H7 (cell line): ENCODE results near the gene ERMN. TPM values are rescaled to one million over a fixed set of nuclear protein-coding genes. Genes with fewer than 3 reads are reported as not detected.
"Not testable (repeated sequence)": the region's sequence is repeated elsewhere in the genome, so short reads cannot be mapped to it uniquely, and the experiment has no call there.

Experiments
- DNase-seq: peaks from one replicate; pipeline ENCODE4 v3.0.0; 2012
- H3K27me3 ChIP-seq: 2 replicates; pipeline ENCODE4 v1.6.0; 2011; ENCODE audit warnings: mild to moderate bottlenecking, low read length; ENCODE audit not compliant: control insufficient read depth, insufficient read depth
- H3K36me3 ChIP-seq: replicated peaks from 2 replicates; pipeline ENCODE4 v1.5.1; 2011; ENCODE audit warnings: low read length; ENCODE audit not compliant: control insufficient read depth, insufficient read depth
- H3K4me3 ChIP-seq: 2 replicates; pipeline ENCODE4 v1.5.1; 2011; ENCODE audit warnings: low read depth, mild to moderate bottlenecking, control low read depth, low read length, moderate library complexity; ENCODE audit not compliant: insufficient read depth
- total RNA-seq: library from RNA; depleted of rRNA; stranded (reverse); fragments of >200 nt; shearing (Covaris generic); gene quantifications from 2 replicates; pipeline ENCODE4 v1.2.3, GENCODE V29; 2014; rRNA removed

Gene ERMN
- total RNA-seq, 1 experiment from 2014 or later = 0.31 TPM

DNA sequence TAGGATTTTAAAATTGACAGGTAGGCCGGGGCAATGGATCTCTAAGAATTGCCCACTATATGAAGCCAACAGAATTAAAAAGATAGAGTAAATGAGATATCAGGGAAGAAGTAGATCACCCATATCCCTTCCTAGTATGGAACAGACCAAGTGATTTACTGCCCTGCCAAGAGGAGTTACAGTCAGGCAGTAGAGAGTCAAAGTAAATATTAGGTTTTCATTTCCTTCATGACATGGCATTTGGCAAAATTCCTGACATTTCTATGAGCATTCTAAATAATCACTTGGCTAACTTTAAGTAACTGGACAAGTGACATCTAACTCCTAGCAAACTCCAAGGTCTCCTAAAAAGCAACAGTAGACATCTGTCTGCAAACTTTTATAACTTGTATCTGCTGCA is 34.6 kb downstream of the ERMN start:
- DNase-seq = no peak
- H3K36me3 ChIP-seq = no peaks in the 10 kb centered on the region
- no peaks in the 10 kb centered on the region for H3K27me3 ChIP-seq
- H3K4me3 ChIP-seq = no peak overlapping the region

DNA sequence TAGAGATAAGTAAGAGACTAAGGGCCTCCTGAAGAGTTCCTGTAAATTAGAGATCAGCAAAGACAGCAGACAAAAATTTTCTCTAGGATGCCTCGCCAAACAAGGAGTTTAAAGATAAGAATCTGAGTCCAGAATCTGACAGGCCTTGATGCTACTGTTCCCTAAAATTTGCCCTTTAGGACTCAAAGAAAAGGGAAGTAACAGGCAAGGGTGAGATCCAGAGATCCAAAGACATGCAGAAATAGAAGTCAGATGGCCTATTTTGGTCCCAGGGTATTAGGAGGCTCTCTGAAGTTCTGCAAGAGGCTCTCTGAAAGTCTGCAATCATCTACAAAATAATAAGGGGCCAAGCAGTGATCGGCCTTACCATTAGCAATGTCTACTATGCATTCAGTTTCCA is 35.1 kb downstream of the ERMN start:
- no peaks in the 10 kb centered on the region for H3K27me3 ChIP-seq
- H3K36me3 ChIP-seq = no peaks in the 10 kb centered on the region
- H3K4me3 ChIP-seq = no peak overlapping the region
- DNase-seq = no peak

DNA sequence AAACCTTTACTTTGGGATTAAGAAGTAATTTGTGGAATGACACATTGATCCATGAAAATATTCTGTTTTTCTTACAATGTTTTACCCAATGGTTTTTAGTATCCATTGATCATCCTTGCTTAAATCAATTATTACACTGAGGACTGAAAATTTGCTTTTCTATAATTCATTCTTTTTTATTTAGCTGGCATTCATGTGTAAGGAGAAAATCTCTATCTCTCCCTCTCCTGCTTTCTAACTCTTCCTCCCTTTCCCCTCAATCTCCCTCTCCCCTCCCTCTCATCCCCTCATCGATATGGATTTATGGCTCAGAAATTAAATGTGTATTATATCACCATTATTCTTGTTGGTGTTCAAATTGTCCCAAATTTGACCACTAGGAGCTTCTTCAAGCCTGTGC is 38.5 kb downstream of the ERMN start:
- Histone ChIP-seq H3K4me3 (no peak overlapping the region), H3K36me3 (no peaks in the 10 kb centered on the region), H3K27me3 (no peaks in the 10 kb centered on the region)
- no peak for DNase-seq

DNA sequence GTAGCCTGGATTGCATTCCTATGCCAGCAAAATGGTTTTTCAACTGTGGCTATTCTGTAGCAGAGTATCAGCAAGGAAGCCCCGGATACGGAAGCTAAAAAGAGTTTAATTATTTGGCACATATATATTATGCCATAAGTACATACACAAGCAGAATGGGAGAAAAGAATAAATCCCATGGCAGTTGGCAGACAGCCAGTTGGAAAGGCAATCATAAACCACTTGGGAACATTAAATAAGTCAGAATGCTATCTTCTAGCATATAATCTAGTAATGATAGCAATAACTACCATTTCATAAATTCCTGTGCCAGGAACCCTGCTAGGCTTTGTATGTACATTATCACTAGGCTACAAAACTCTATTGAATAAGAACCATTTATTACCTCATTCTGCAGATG is 42.2 kb downstream of the ERMN start:
- Histone ChIP-seq H3K36me3 (no peaks in the 10 kb centered on the region), H3K4me3 (no peak overlapping the region), H3K27me3 (no peaks in the 10 kb centered on the region)
- DNase-seq = no peak

DNA sequence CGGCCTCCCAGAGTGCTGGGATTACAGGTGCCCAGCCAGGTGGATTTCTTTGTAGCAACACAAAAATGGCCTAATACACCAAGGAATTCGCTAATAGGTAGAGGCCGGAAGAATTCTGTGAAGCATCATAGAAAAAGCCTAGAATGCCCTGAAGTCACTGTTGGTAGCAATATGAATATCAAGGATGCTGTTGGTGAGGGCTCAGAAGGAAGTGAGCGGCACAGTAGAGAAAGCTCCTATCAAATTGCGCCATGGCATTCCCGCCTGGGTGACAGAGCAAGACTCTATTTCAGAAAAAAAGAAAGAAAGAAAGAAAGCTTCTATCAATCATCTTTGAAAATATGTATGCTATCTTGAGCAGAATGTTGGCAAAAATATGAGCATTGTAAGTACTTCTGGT is 44.3 kb downstream of the ERMN start:
- H3K27me3 ChIP-seq = no peaks in the 10 kb centered on the region
- DNase-seq = no peak
- no peak overlapping the region for H3K4me3 ChIP-seq
- H3K36me3 ChIP-seq = no peaks in the 10 kb centered on the region

DNA sequence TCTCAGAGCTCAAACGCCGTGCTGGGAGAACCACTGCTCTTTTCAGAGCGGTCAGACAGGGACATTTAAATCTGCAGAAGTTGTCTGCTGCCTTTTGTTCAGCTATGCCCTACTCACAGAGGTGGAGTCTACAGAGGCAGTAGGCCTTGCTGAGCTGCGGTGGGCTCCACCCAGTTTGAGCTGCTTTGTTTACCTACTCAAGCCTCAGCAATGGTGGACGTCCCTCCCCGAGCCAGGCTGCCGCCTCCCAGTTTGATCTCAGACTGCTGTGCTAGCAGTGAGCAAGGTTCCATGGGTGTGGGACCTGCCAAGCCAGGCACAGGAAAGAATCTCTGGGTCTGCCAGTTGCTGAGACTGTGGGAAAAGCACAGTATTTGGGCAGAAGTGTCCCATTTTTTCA is 46.3 kb downstream of the ERMN start:
- not testable (repeated sequence) for DNase-seq, H3K4me3 ChIP-seq, H3K27me3 ChIP-seq, H3K36me3 ChIP-seq

DNA sequence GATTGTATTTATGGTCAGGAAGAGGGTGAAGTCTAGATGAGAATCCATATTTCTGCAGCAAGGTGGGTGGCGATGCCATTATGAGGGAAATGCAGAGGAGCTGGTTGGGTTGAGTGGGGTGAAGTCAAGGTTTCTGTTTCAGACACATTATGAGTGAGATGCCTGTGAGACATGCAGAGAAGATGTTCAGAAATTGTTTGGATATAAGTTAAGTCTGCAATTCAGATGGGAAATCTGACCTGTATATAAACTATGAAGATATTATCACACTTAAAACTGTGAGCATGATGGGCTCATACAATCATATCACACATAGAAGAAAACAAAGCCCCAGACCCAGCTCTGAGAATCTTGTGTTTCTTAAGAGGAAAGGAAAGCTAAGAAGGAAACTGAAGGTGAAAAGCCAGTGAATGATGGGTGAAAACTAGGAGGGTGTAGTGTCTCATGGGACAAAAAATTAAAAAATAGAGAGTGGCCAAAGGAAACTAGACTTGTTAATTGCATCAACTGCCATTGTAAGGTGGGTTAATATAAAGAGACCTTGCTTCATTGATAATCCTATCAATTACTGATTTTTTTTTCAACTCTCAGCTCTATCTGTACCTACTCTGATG is 53.9 kb downstream of the ERMN start:
- Histone ChIP-seq H3K36me3 (no peaks in the 10 kb centered on the region), H3K4me3 (no peak overlapping the region), H3K27me3 (no peaks in the 10 kb centered on the region)
- DNase-seq = no peak

DNA sequence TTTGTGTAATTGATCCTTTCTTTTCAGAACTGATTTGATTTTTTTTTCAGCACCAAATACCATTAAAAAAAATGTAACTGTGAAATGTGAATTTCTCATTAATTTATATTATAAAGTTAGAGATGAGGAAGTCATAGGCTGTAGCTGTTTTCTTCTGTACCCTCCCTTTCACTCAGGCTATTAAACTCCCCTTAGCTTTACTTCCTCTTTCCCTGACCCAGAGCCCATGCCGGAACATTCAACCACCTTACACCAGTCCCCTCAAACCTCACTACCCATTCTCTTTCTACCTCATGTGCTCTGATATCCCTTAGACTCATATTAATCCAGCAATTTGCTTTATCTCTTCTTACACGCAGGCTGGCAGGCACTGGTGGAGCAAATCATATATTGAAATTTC is 55.7 kb downstream of the ERMN start:
- H3K27me3 ChIP-seq = no peaks in the 10 kb centered on the region
- no peak for DNase-seq
- H3K36me3 ChIP-seq = no peaks in the 10 kb centered on the region
- no peak overlapping the region for H3K4me3 ChIP-seq

DNA sequence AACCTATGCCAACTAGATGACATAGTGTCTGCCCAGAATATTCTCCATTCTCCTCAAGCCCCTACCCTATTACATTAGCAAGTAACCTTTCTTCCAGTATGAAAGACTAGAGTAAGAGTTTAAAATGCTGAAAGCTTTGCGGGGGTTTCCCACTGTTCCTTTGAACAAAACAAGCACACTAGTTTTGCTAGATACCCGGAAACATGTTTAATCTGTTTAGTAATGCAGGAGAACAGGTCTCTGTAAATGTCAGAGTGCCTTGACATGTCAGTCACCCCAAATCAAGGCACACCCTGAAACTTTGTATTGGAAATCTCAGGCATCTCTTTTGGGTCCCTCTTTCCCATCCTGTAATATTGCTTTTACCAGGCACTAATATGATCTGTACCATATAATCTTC is 56.6 kb downstream of the ERMN start:
- no peaks in the 10 kb centered on the region for H3K27me3 ChIP-seq
- no peak overlapping the region for H3K4me3 ChIP-seq

More for the DNA sequence above, 56.6 kb downstream of the ERMN start:
- no peaks in the 10 kb centered on the region for H3K36me3 ChIP-seq
- DNase-seq = no peak

Other genes with a start within 250 kb of the ERMN start
- 0.07 and 0.18 TPM in 2 replicates for gene GALNT5, start 68.1 kb downstream of the ERMN start, total RNA-seq
- gene CYTIP, start 118.3 kb upstream of the ERMN start, total RNA-seq = 0.87 TPM in 1 of 2 replicates, not detected in the other